HG03575 (cell line): Measurements from ENCODE around the gene SAXO2.
"Not testable (repeated sequence)": the region's sequence is repeated elsewhere in the genome, so short reads cannot be mapped to it uniquely, and the experiment has no call there.

Experiments
- ATAC-seq: cut with Tn5 transposase; IDR thresholded peaks from one replicate; pipeline ENCODE4 v1.9.1; 2021; ENCODE audit not compliant: unreplicated experiment, insufficient number of reproducible peaks, low FRiP score; ENCODE audit errors: extremely low read depth

The SAXO2 gene

GRCh38 chr15:82281276-82281675 is 18.7 kb downstream of the SAXO2 start:
- ATAC-seq = not testable (repeated sequence)

GRCh38 chr15:82282386-82282785 is 19.8 kb downstream of the SAXO2 start:
- ATAC-seq = not testable (repeated sequence)

GRCh38 chr15:82284381-82284780 is 21.8 kb downstream of the SAXO2 start:
- ATAC-seq = not testable (repeated sequence)

GRCh38 chr15:82286475-82286874 is 23.9 kb downstream of the SAXO2 start:
- ATAC-seq = peak; percentile 82

GRCh38 chr15:82288202-82288601 is 25.6 kb downstream of the SAXO2 start:
- ATAC-seq = not testable (repeated sequence)

GRCh38 chr15:82292271-82292670 is 29.7 kb downstream of the SAXO2 start:
- no peak for ATAC-seq

- no peak for ATAC-seq
These were observed 31.6 kb downstream of the SAXO2 start for GRCh38 chr15:82294061-82294690.

GRCh38 chr15:82297546-82297945 is 34.9 kb downstream of the SAXO2 start:
- no peak for ATAC-seq

- ATAC-seq = no peak
These were observed 35.4 kb downstream of the SAXO2 start for GRCh38 chr15:82298032-82298431.

- no peak for ATAC-seq
These were observed 35.9 kb downstream of the SAXO2 start for GRCh38 chr15:82298520-82298919.

GRCh38 chr15:82299511-82299914 is 36.9 kb downstream of the SAXO2 start:
- not testable (repeated sequence) for ATAC-seq

- not testable (repeated sequence) for ATAC-seq
These were observed 37.7 kb downstream of the SAXO2 start for GRCh38 chr15:82300326-82300725.

GRCh38 chr15:82300883-82301282 is 38.3 kb downstream of the SAXO2 start:
- ATAC-seq = no peak

GRCh38 chr15:82301296-82302016 is 38.8 kb downstream of the SAXO2 start:
- ATAC-seq = no peak

- no peak for ATAC-seq
These were observed 41.5 kb downstream of the SAXO2 start for GRCh38 chr15:82303956-82304777.

- ATAC-seq = no peak
These were observed 42.1 kb downstream of the SAXO2 start for GRCh38 chr15:82304778-82305090.

GRCh38 chr15:82305621-82306048 is 43.0 kb downstream of the SAXO2 start:
- no peak for ATAC-seq

- no peak for ATAC-seq
These were observed 44.4 kb downstream of the SAXO2 start for GRCh38 chr15:82306791-82307713.

GRCh38 chr15:82307714-82308081 is 45.1 kb downstream of the SAXO2 start:
- ATAC-seq = no peak
